NCI-H2171 treated with DMSO at 0.1 percent for 48 hours (cell line): ENCODE measurements around the gene FOXO3.
"Not testable (repeated sequence)": the region's sequence is repeated elsewhere in the genome, so short reads cannot be mapped to it uniquely, and the experiment has no call there.

Experiments used
- DNase-seq: peaks from one replicate; lab custom pipeline; 2025; lab: John Stamatoyannopoulos, UW

FOXO3 gene

DNA sequence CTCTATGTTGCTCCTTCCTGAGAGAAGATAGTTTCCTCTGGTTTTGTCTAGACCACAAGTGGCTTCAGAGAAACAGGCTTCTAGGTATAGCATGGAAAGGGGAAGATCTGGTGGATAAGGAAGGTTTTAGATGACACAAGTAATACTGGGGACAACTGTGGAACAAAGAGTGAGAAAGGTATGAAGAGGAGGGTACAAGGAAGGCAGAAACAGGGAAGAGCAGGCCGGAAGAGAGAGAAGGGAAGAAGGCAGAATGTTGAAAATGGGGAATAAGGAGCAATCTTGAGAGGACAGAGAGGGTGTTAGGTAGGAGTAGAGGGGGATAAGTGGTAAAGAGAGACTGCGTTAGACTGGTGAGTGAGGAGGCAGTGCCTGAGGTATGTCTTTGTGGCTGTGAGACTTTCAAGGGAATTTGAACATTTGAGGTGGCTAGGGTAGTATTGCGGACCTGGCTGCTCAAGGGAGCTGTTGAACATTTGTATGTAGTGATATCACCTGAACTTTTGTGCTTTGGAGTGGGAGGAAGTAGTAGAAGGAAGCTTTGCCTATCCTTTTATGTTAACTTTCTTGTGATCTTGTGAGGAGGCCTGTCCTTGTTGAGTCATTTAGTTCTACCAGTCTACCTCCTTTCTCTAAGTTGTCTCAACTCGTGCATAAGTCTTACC is 69.5 kb downstream of the FOXO3 start:
- no peak for DNase-seq

DNA sequence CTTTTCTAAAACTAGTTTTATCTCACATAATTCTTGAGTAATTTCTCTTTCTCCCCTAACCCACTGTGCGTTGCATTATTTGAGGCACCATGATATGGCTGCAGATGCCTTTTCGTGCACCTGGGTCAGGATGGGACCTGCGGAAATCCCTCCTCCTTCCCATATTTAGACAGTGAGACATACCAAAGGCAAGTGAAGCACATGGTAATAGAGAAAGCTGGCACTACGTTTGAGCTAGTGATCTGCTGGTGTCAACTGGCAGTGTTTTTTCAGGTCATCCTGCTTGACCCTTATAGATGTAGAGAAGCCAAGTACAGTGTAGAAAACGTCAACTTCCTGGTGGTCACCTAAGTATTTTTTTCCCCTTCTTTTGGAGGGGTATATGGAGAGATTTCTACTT is 71.7 kb downstream of the FOXO3 start:
- no peak for DNase-seq

DNA sequence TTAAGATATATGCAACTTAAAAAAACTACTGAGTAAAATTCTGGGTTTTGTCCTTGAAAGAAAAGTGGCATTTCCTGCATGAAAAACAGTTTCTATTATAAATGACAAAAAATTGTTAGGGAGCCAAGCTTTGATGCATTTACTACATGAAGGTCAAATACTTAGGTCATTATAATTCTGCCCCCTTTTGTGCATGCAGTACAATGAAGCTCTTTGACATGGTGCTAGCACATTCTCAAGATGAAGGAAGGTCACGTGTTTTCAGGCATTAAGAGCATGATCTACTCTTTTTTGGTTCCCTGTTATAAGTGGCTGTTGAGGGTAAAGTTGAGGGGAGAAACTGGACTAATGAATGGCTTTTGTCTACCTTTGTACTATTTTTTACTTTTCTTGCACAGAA is 72.7 kb downstream of the FOXO3 start:
- no peak for DNase-seq

DNA sequence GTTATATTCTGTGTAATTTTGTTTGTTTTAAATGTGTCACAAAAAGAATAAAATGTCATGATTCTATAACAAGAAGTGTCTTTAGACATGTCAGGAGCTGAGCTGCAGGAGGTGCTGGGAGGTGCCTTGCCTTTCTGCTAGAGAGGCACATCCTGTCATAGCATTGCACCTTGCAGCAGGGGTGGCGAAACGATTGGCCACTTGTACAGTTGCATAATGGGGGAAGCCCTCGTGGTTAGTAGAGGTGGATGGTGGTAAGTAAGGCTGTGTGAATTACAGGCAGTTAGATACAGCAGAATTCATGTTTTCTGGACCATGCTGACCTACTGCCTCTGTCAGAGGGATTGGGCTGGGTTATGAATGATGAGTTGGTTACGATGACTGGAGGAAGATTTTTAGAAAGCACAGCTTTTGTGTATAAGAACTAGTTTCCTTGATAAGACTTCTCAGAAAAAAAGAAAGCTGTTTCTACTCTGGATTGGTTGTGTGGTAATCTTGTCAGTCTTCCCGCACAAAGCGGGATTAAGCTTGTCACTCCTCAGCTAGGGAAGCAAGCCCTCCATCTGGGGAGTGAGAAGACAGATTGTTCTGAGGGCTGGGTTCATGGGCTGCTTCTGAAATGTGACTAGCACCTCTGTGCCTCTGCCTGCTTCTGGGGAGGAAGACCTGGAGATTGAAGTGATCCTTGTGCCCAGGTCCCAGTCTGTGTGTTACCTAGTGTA is 74.9 kb downstream of the FOXO3 start:
- DNase-seq, result no peak

DNA sequence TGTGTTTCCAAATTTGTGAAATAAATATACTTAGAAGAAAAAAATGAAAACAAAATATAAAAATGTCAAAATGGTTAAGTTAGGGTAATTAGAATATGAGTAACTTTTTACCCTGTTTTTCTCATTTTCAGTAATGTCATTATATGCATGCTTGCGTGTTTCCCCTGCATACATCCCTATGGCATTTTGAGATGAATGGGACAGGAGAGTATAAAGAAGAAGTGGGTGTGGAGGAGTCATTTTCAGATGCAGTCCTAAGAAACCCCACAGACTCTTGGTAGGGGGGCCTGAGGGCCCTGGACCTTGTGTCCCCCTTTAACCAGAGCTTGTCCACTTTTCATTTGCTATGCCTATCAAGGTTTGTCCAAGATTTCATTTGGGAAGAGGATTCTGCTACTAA is 77.2 kb downstream of the FOXO3 start:
- no peak for DNase-seq

DNA sequence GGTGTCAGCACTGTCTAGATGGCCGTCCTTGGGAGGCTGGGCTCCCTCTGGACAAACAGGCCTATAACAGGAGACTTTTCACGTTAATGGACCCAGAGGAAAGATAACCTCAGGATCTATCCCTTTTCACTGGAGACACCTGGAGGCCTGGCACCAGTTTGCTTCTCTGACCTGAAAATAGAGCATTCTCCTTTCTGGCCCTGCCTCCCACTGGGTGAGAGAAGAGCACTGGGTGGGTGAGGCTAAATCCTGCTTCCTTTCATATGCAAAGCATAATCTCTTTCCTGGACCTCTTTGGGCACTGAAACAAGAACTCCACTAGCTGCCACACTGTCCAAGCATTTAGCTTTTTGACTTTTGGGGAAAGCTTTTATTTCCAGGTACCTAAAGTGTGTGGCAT is 78.3 kb downstream of the FOXO3 start:
- DNase-seq, result no peak

DNA sequence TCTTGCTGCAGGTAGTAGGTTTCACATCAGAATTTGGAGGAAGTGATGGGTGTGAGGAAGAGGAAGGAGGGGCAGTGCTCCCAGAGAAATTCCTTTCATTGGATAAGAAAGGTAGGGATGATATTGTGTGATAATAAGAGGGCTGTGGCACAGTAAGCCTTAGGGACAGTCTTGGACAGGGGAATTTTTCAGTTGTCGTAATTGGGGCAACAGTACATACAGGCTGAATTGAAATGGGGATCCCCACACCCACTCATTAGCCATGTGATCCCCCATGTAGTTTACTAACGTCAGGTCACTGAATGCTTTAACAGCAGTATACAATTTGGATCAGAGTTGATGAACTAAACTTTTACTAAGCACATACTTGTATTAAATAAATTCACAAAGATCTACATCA is 79.4 kb downstream of the FOXO3 start:
- DNase-seq, result no peak

DNA sequence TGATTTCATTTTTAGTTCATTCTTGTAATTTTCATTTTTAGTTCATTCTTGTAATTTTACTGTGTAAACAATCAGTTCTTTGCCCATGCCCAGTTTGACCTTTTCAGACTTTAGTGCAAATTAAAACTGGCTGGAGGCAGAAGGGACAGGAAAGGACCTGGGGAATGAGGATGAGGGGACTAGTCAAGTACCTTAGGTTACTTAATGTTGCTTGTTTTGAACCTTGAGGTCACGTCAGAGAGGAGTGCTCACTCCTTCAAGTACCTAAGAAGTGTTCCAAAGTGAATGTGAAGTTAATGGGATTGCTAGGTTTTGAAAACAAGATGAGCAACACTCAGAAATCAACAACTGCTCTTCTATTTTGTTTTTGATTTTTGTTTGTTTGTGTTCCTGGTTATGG is 82.5 kb downstream of the FOXO3 start:
- no peak for DNase-seq

DNA sequence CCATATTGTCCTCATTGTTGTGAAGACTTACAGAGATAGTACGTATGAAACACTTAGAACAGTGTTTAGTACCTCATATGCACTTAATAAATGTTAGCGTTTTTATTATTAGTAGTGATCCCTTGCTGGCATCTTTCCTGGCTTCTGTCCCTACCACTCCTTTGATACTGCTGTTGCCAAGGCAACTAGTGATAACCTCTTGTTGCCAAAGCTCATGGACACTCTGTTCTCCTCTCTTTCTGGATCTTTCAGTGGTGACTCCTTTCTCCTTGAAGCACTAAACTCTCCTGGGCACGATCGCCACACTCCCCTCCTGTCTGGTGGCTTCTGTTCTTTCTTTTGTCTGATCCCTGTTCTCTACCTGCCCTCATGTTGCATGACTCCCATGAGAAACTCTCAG is 83.5 kb downstream of the FOXO3 start:
- no peak for DNase-seq

DNA sequence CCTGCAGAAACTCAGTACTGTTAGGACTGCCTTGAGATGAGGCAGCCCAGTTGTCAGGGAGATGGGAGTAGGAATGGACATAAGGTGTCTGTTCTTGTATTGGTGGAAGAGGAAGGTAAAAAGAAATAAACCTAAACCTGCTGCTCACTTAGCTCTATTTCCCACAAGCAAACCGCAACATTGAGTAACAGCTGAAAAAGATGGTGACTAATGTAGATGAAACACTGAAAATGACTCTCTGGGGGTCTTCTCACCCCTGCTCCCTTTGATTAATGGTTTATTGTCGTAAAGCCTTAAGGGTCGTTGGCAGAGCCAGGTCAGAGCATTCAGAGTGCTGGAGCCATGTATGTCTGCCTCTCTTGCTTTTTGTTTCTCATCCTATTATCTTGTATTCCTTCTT is 87.5 kb downstream of the FOXO3 start:
- no peak for DNase-seq

DNA sequence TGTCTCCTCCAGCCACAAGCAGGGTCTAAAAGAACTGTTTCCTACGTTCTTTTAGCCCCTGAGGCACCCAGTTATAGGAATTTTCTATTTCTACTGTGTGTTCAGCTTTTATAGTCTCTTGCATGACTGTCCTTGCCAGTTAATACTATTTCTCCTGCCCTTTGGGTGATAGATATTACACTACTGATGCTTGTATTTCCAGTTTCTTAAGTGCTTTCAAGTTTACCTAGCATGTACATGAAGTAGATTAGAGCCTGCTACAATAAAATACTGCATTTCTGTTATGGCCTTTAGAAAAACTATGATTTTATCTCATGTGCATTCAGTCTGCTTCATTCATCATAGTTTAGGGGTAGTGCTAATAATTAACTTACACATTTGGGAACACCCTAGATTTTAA is 89.6 kb downstream of the FOXO3 start:
- DNase-seq, result no peak

DNA sequence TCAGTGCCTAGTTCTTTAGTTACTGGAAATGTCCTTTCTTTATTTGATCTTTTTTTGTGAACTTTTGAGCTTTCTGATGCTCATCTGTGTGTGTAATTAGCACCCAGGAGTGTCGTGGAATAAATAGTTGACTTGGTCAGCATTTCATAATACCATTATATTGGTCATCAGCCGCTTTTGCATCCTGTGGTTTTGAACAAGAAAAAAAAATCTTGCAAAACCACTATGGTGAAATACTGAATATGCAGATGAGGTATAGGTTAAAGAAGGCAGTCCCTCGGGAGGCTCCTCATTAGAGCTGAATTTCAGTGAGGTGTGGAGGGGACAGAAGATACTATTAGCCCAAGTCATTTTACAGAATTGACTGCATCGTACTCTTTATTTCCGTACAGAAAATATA is 90.1 kb downstream of the FOXO3 start:
- no peak for DNase-seq

DNA sequence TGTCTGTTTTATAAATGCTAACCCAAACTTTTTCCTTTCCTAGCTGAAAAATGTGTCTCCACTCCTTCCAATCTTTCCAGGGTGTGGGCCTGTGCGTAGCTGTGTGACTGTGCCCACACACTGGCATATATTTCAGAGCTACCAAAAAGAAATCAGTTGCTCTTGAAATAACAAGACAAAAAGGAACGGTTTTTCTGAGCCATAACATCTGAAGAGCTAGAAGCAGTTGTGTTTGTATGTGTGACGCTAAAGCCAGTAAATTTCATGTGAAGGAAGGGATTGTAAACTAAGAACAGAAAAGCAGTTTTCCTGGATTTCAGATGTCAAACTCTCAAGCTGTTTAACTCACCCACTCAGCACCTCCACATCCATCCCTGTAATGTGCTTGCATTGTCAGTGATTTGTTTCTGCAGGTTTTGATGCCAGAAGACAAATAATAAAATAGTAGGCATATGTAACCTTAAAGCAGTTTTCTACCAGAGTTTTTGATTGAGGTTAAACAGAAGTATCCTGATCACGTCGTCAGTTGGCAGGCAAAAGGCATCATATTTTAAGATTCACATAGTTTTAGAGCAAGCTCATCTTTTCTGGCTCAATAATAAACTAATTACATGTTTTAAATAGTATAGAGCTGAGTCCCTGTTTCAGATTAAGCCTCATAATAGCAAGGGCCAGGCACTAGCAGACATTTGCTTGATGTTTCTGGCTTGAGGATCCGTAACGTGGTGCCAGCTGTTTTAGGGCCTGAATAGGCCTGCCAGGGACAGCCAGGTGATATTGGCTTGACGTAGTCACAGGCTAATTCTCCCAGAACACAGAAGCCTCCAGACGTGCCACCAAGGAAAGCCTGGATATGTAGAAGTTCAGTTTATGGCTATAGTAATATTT is 90.9 kb downstream of the FOXO3 start:
- peak; percentile 11 for DNase-seq

DNA sequence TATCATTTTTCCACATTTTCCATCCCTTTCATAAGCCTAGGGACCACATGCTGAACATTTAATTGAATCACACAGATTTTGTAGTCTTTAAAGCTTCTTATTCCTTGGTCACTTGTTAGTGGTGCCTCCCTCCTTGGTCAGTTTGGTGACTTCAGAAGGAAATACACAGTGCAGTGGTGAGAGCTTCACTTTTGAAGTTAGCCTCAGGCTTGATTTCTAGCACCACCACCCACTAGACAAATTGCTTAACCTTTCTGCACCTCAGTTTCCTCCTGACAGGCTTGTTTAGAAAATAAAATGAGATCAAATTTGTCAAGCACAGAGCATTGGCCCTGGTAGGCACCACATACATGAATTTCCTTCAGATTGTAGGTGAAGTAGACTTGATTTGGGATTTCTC is 91.7 kb downstream of the FOXO3 start:
- DNase-seq, result no peak

DNA sequence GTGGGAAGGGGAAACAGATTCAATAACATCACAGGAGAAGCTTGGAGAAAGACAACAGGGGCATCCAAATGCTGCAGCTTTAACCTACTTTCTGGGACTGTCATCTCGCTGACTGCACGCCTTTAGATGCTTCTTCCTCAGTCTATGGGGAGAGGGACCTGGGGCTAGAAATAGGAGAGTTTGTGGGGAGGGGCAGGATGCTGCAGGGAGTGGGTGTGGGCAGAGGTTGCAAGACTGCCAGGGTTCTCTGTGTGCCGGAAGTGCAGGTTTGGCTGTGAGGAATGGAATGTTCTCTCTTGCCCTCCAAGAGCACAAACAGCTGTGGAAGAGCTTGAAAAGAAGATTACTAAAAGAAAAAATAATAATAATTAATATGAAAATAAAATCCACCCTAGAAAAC is 93.2 kb downstream of the FOXO3 start:
- no peak for DNase-seq

DNA sequence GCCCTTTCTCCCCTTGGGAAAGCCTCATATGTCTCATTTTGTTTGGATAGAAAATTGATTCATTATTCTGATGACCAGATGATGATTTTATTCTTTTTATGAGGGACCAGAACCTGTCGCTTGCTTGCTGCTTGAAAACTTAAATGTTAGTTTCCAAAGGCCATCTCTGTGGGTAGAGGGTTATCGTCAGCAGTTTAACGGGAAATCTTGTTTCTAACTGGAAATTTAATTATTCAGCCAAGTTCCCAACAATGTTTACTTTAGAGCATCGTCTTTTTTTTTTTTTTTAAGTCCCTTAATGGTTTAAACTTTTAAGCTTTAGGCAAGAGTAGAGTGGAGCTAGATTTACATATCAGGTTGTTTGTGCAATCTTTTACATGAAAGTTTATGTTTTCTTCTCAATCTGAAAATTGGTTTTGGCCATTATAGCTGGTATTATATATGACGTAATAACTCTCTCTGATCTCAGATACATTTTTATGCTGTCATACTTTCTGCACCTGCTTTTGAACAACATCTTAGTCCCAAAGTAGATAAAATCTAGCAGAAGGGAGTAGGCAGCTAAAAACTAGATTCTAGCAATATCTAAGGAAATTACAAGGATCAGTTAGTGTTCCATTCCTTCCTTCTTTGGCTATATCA is 93.9 kb downstream of the FOXO3 start:
- no peak for DNase-seq

DNA sequence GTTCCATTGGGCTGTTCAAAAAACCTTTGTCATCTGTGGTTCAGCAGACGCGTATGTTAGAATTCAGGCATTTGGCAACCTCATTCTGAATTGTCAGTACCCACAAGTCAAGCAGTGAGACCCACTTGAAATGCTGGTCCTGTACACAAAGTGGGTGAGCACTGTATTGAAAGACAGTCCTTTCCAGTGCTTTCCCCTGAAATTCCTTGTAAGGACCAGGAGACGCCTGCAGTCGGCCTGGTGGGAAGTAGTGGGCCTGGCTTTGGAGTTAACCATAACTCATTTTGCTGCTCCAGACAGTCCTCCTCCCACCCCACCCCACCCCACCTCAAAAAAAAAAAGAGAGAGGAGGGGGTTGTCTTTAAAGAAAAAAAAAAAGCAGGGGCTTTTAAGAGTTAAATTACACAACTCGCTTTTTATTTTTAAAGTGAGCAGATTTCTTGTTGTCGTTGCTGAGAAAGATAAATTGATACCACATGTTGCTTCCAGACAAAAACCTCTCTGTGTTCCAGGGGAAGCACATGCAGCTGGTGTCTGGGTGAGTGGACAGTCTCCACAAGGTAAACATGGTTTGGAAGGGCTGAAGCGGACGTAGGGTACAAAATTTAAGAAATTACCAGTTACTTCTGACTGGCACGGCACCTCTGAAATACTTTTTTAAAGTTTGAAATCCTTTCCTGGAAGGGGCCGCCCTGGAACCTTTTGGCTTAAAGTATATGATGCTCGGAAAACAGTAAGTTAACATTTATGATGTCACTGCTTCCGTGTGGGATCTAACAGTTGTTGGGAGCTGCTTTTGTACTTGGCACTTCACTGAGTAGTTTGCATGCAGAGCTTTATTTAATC is 95.3 kb downstream of the FOXO3 start:
- DNase-seq, result no peak

DNA sequence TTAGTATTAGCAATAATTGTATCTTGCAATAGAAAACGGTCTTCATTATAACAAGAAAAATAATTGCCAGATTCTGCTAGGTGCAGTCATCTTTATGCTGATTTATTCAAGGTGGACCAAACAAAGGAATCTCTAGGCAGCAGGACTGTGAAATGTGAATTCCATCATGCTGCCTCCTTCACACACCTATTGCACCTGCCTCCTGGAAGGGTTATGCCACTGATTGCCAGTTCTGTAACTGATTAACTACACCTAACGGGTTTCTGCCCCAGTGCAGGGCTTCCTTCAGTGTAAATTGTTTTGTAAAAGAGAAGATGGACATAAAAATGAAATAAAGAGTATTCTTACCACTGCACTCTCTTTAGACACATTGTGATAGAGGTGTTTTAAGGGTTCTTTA is 96.1 kb downstream of the FOXO3 start:
- DNase-seq, result no peak

DNA sequence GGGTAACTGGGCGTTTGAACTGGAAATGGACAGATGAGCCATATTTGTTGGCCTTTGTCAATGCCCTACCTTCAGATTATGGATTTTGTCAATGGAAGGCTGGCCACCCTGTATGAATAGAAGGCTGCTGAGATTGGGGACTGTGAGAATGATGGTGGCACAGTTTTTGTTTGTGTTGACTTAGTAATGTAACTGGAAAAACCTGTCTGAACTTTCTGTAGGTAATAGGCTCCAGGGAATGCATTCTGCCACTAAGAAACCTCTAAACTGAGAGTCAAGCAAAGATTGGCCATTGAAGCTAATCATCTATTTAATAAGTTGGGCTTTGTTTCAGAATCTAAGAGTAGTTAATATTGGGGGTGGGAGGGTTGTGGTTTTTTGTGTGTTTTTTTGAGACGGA is 97.5 kb downstream of the FOXO3 start:
- DNase-seq, result no peak

DNA sequence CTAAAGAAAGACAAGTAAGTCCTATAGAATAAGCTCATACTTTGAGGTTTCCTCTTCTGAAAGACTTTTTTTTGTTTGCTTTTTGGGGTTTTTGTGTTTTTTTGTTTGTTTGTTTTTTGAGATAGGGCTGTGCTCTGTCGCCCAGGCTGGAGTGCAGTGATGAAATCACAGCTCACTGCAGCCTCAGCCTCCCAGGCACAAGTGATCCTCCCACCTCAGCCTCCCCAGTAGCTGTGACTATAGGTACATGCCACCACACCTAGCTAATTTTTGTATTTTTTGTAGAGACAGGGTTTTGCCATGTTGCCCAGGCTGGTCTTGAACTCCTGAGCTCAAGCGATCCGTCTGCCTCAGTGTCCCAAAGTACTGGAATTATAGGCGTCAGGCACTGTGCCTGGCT is 98.1 kb downstream of the FOXO3 start:
- DNase-seq, result not testable (repeated sequence)

DNA sequence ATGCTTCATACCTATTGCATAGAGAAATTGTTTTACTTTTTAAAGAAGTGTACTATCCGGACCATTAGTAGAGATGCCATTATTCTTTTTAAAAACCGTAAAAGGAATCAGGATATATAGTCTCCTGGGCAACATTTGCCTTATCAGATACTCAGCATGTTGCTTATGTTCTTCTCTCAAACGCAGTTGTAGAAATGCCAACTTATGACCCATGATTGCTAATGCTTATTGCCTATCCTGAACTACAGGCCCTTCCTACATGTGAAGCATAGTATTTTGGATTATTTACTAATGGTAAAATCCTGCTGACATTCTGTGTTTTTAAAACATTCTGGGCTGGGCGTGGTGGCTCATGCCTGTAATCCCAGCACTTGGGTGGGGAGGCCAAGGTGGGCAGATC is 99.5 kb downstream of the FOXO3 start:
- DNase-seq, result no peak

DNA sequence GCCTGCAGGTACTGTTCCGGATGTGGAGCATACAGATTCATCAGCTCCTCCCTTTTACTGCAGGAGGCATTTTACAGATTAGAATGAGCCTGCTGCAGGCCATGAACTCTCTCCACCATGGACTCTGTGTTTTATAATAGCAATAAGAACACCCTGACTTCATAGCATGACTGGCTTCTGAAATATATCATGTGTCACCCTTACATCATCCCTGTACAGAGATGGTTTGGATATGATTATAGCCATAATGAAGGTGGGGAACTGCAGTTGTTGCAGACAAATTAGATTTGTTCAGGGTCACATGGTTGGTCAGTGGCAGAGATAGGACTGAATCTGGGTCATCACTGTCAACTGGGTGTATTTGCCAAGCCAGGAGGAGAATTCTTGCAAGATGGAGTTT is 100.7 kb downstream of the FOXO3 start:
- DNase-seq, result no peak
